K562 (cell line): ENCODE data around the gene SOAT1. TPM values are rescaled to one million over a fixed set of nuclear protein-coding genes. Genes with fewer than 3 reads are reported as not detected.

Experiments used
- ATAC-seq: fragments of 200-7000 bp; cut with Tn5 transposase; 3 replicates; pipeline ENCODE4 v1.9.1; 2020; ENCODE audit warnings: moderate library complexity
- BruUV-seq: library from RNA; stranded (reverse); fragments of 400-500 nt; replicated peaks from 2 replicates; lab custom pipeline; 2021; lab: Mats Ljungman, UMichigan
- CTCF ChIA-PET: fragments of 300-600 bp; formaldehyde crosslinking; extraction: SDS; loops from one replicate; lab custom pipeline; 2021; ENCODE audit warnings: low intra/inter-chr PET ratio; lab: Yijun Ruan, JAX
- POLR2A ChIA-PET: fragments of 300-600, 350-650 bp; sonication (Branson Sonifier 250); formaldehyde crosslinking; extraction: SDS; loops from one replicate; lab custom pipeline; 2021; ENCODE audit warnings: antibody characterized with exemption, inconsistent platforms; lab: Yijun Ruan, JAX
- DNase-seq, 4 experiments: peaks; one replicate each; pipeline versions ENCODE4 v3.0.0 to v3.0.0-alpha.2; 2011 to 2018; ENCODE audit warnings: low spot score in 3 of 4, mixed read lengths in 3 of 4; ENCODE audit errors: extremely low read depth in 1 of 4
- FAIRE-seq: peaks from 2 replicates; lab custom pipeline; 2011; peaks lifted over from hg19 to GRCh38; lab: Jason Lieb, UNC
- H2AFZ ChIP-seq: 2 replicates; pipeline ENCODE4 v1.6.0; 2011; ENCODE audit warnings: low read depth, low read length, control low read depth, inconsistent platforms
- H3K27ac ChIP-seq: fragments of 200-600 bp; 3 replicates; pipeline ENCODE4 v1.8.0; 2011; ENCODE audit warnings: low read depth, mild to moderate bottlenecking, control low read depth, inconsistent platforms, low read length, moderate library complexity, mixed read lengths; ENCODE audit errors: extremely low read depth
- H3K27me3 ChIP-seq, 2 experiments: fragments of 300-600 bp in 1 of 2; 2 replicates in 1 of 2; 3 replicates in 1 of 2; pipeline versions ENCODE4 v1.6.0 to v1.8.0; 2011; ENCODE audit warnings: inconsistent platforms in 2 of 2, low read length in 2 of 2, mild to moderate bottlenecking in 1 of 2, mixed read lengths in 1 of 2, moderate library complexity in 1 of 2; ENCODE audit not compliant: control insufficient read depth in 2 of 2, insufficient read depth in 2 of 2
- H3K36me3 ChIP-seq: fragments of 300-600 bp; 3 replicates; pipeline ENCODE4 v1.8.0; 2011; ENCODE audit warnings: mild to moderate bottlenecking, low read length, inconsistent platforms; ENCODE audit not compliant: control insufficient read depth, insufficient read depth
- H3K4me1 ChIP-seq, 2 experiments: fragments of 200-600 bp in 1 of 2; replicated peaks in 1 of 2; 2 replicates in 1 of 2; 3 replicates in 1 of 2; pipeline versions ENCODE4 v1.5.1 to v1.8.0; 2011; ENCODE audit warnings: inconsistent platforms in 2 of 2, low read length in 2 of 2, mild to moderate bottlenecking in 1 of 2, mixed read lengths in 1 of 2, moderate library complexity in 1 of 2; ENCODE audit not compliant: control insufficient read depth in 2 of 2, insufficient read depth in 2 of 2
- H3K4me2 ChIP-seq: 2 replicates; pipeline ENCODE4 v1.6.1; 2011; ENCODE audit warnings: low read length, control low read depth, inconsistent platforms, mixed read lengths; ENCODE audit not compliant: insufficient read depth
- H3K4me3 ChIP-seq: fragments of 200-600 bp; sonication (generic), shearing (Covaris generic); 2 replicates; pipeline ENCODE4 v1.5.1; 2016; ENCODE audit warnings: control low read depth, inconsistent platforms
- H3K79me2 ChIP-seq: fragments of 200-600 bp; 3 replicates; pipeline ENCODE4 v1.8.0; 2011; ENCODE audit warnings: low read length, inconsistent platforms; ENCODE audit not compliant: control insufficient read depth, insufficient read depth
- H3K9ac ChIP-seq, 2 experiments: 2 replicates each; pipeline versions ENCODE4 v1.6.0 to v1.6.1; 2011; ENCODE audit warnings: low read depth in 2 of 2, low read length in 2 of 2, control low read depth in 1 of 2, inconsistent platforms in 1 of 2, mild to moderate bottlenecking in 1 of 2, mixed read lengths in 1 of 2; ENCODE audit not compliant: insufficient read depth in 1 of 2
- H3K9me1 ChIP-seq: one replicate; pipeline ENCODE4 v1.6.0; 2011; ENCODE audit warnings: inconsistent platforms, mild to moderate bottlenecking, low read length, moderate library complexity; ENCODE audit not compliant: control insufficient read depth, insufficient read depth
- H3K9me3 ChIP-seq: replicated peaks from 2 replicates; pipeline ENCODE4 v1.5.1; 2011; ENCODE audit warnings: low read depth, low read length, inconsistent platforms; ENCODE audit not compliant: control insufficient read depth, insufficient read depth
- H4K20me1 ChIP-seq: replicated peaks from 2 replicates; pipeline ENCODE4 v1.6.1; 2011; ENCODE audit warnings: low read length, inconsistent platforms, mixed read lengths; ENCODE audit not compliant: control insufficient read depth, insufficient read depth
- ADNP ChIP-seq: fragments of 200-800 bp; sonication (Bioruptor generic); IDR thresholded peaks from 2 replicates; pipeline ENCODE4 v1.6.1; 2016; ENCODE audit warnings: missing genetic modification characterization, missing compliant biosample characterization
- CBFA2T3 ChIP-seq: fragments of 450-650 bp; IDR thresholded peaks from 2 replicates; pipeline ENCODE4 v1.6.1; 2017
- E2F3 ChIP-seq: fragments of 250-450 bp; sonication (Bioruptor Pico); IDR thresholded peaks from 2 replicates; pipeline ENCODE4 v1.4.0; 2020; ENCODE audit warnings: mild to moderate bottlenecking
- ELF1 ChIP-seq: fragments of 200-800 bp; sonication (Bioruptor generic); IDR thresholded peaks from 2 replicates; pipeline ENCODE4 v1.6.1; 2016; ENCODE audit warnings: missing genetic modification characterization, missing compliant biosample characterization
- ETV1 ChIP-seq: fragments of 450-650 bp; conservative IDR thresholded peaks from 2 replicates; pipeline ENCODE4 v1.6.1; 2016; ENCODE audit warnings: missing genetic modification characterization, control low read depth, low read depth, missing compliant biosample characterization
- FOXP4 ChIP-seq: sonication (generic); formaldehyde crosslinking; IDR thresholded peaks from 2 replicates; pipeline ENCODE4 v1.8.0; 2022; ENCODE audit warnings: mild to moderate bottlenecking, missing genetic modification reagents, borderline replicate concordance
- ID3 ChIP-seq, 2 experiments: fragments of 250-450 bp in 1 of 2; fragments of 450-650 bp in 1 of 2; sonication (Bioruptor Pico) in 1 of 2; IDR thresholded peaks; 2 replicates each; pipeline versions ENCODE4 v1.6.1 to v1.8.0; 2016 to 2021; ENCODE audit warnings: mild to moderate bottlenecking in 2 of 2, moderate library complexity in 2 of 2, missing compliant biosample characterization in 1 of 2, missing genetic modification characterization in 1 of 2
- MTA3 ChIP-seq: fragments of 450-650 bp; formaldehyde crosslinking; IDR thresholded peaks from 2 replicates; pipeline ENCODE4 v1.6.1; 2017; ENCODE audit warnings: mild to moderate bottlenecking, borderline replicate concordance
- NR0B1 ChIP-seq: fragments of 450-650 bp; IDR thresholded peaks from one replicate; pipeline ENCODE4 v1.6.1; 2018; ENCODE audit warnings: mild to moderate bottlenecking, moderate library complexity; ENCODE audit not compliant: partially characterized antibody
- RBM15 ChIP-seq: fragments of 200-400 bp; formaldehyde crosslinking; IDR thresholded peaks from 2 replicates; pipeline ENCODE4 v1.6.1; 2018; ENCODE audit warnings: mild to moderate bottlenecking, low read length, moderate library complexity; ENCODE audit not compliant: insufficient read depth
- SAFB ChIP-seq: fragments of 200-400 bp; formaldehyde crosslinking; IDR thresholded peaks from 2 replicates; pipeline ENCODE4 v1.6.1; 2017; ENCODE audit warnings: low read depth, low read length, borderline replicate concordance
- SAFB2 ChIP-seq: fragments of 200-400 bp; formaldehyde crosslinking; IDR thresholded peaks from 2 replicates; pipeline ENCODE4 v1.6.1; 2018; ENCODE audit warnings: borderline replicate concordance, low read length, low read depth, moderate library complexity; ENCODE audit not compliant: severe bottlenecking
- SMARCE1 ChIP-seq: fragments of 450-650 bp; IDR thresholded peaks from 2 replicates; pipeline ENCODE4 v1.7.1; 2016; ENCODE audit warnings: mild to moderate bottlenecking
- SP2 ChIP-seq: IDR thresholded peaks from 2 replicates; pipeline ENCODE4 v1.6.1; 2011; ENCODE audit warnings: mild to moderate bottlenecking, low read depth, low read length, moderate library complexity; ENCODE audit not compliant: poor library complexity, severe bottlenecking; ENCODE audit errors: extremely low read depth
- SRSF9 ChIP-seq: fragments of 200-400 bp; formaldehyde crosslinking; IDR thresholded peaks from 2 replicates; pipeline ENCODE4 v1.6.1; 2017; ENCODE audit warnings: low read depth, low read length, borderline replicate concordance
- ZFP91 ChIP-seq: sonication (generic); formaldehyde crosslinking; IDR thresholded peaks from 2 replicates; pipeline ENCODE4 v1.8.0; 2022; ENCODE audit warnings: mild to moderate bottlenecking, missing genetic modification reagents
- ZNF507 ChIP-seq: conservative IDR thresholded peaks from 2 replicates; pipeline ENCODE4 v1.6.1; 2017; ENCODE audit warnings: missing genetic modification characterization, missing compliant biosample characterization
- ZSCAN32 ChIP-seq: fragments of 450-650 bp; formaldehyde crosslinking; IDR thresholded peaks from 2 replicates; pipeline ENCODE4 v1.4.0; 2020; ENCODE audit warnings: mild to moderate bottlenecking, moderate library complexity
- WGBS: fragments of 100-300 bp; shearing (Covaris generic); methylation state at CpG from one replicate; pipeline ENCODE4 v1.1.6; 2016; ENCODE audit warnings: low coverage, mixed read lengths; ENCODE audit not compliant: insufficient coverage; ENCODE audit errors: missing lambda C conversion rate; 5-methylcytosine and 5-hydroxymethylcytosine counted together
- in situ Hi-C: fragments of 300-500 bp; cut with MboI; formaldehyde crosslinking; loops from 4 replicates; pipeline ENCODE4 v1.15.0; 2018; ENCODE audit warnings: inconsistent platforms, mixed read lengths
- intact Hi-C: fragments of 100-400 bp; cut with micrococcal nuclease; formaldehyde crosslinking; loops from 2 replicates; pipeline ENCODE4 v1.14.2; 2022
- polyA plus RNA-seq, 8 experiments: library from polyadenylated mRNA; depleted of rRNA in 4 of 8; stranded (reverse) in 5 of 8; unstranded in 3 of 8; fragments of >200 nt; fragmentation: Nextera tagmentation in 2 of 8; fragmentation: Illumina TruSeq in 1 of 8; extraction: Ambion mirVana in 2 of 8; extraction: Trizol in 1 of 8; gene quantifications; 2 replicates each; pipeline versions ENCODE4 v1.2.1 to v1.2.3, GENCODE V29; 2011 to 2014; ENCODE audit warnings: inconsistent platforms in 1 of 8, missing spikeins in 1 of 8
- total RNA-seq, 7 experiments: library from RNA; depleted of rRNA in 6 of 7; stranded (reverse); fragments of >200 nt in 6 of 7; fragmentation: Illumina TruSeq in 2 of 7; extraction: Trizol in 2 of 7; gene quantifications; 2 replicates each; pipeline versions ENCODE4 v1.2.1 to v1.2.3, GENCODE V29; 2011 to 2021; ENCODE audit warnings: low replicate concordance in 1 of 7

The SOAT1 gene
- total and polyA plus RNA-seq, 9 of the 15 experiments (the other 6 are each of a cell fraction or from before 2014, with no cell fraction given): 5.5 to 29.1 (median 17.3) TPM

GRCh38 chr1:179353546-179353945 lies 59.9 kb downstream of the SOAT1 start:
- Histone ChIP-seq H3K4me1 (no peaks in the 10 kb centered on the region), H3K36me3 (peaks cover 35% of the 10 kb centered on the region; the same call in 2 of the 3 replicates), H3K27ac (no peak overlapping the region), H3K9me3 (no peaks in the 10 kb centered on the region), H2AFZ (no peak overlapping the region), H4K20me1 (no peaks in the 10 kb centered on the region), H3K9me1 (no peaks in the 10 kb centered on the region), H3K4me3 (no peak overlapping the region), H3K79me2 (no peaks in the 10 kb centered on the region), H3K9ac (no peak overlapping the region), H3K4me2 (no peak overlapping the region), H3K27me3 (no peaks in the 10 kb centered on the region)
- ChIA-PET POLR2A (interaction anchor here (0.8 to 1.0 kb wide), 2 partner anchors 8 to 214 kb away, joined by 3 read pairs; no protein-coding TSS in a partner anchor), CTCF (no interaction called here)
- intact Hi-C loops: no loop called here
- 63% methylated on average over 5 of the region's 5 CpGs for WGBS
- no peak; the same call in 2 of the 3 replicates for ATAC-seq
- no peak for FAIRE-seq
- DNase-seq: peak in 1 of 4 experiments; percentile 16
- in situ Hi-C loops: loop anchor here (25.0 kb wide), 1 partner anchor 816 kb away; no protein-coding TSS in a partner anchor
- BruUV-seq: no TSS peak
- TF ChIP-seq E2F3 (CRISPR knock-in tag): no peak
- no peak for TF ChIP-seq ETV1 (tag)
- TF ChIP-seq SAFB2: no peak
- no peak for TF ChIP-seq ADNP (tag)
- no peak for TF ChIP-seq NR0B1
- TF ChIP-seq SRSF9: no peak
- TF ChIP-seq ZNF507 (tag): no peak
- TF ChIP-seq RBM15: no peak
- no peak for TF ChIP-seq SAFB
- no peak for TF ChIP-seq SMARCE1
- no peak for TF ChIP-seq SP2
- TF ChIP-seq ZFP91 (CRISPR knock-in tag): no peak
- TF ChIP-seq ELF1 (tag): no peak
- TF ChIP-seq CBFA2T3: peak; percentile 26; the same call in 1 of the 2 replicates
- TF ChIP-seq FOXP4 (CRISPR knock-in tag): no peak
- TF ChIP-seq ZSCAN32 (CRISPR knock-in tag): no peak
- no peak for TF ChIP-seq ID3 (CRISPR knock-in tag; IDR thresholded peaks at IDR 0.05)
- no peak for TF ChIP-seq ID3 (tag; IDR thresholded peaks at IDR 0.05)
- TF ChIP-seq MTA3: no peak
